ENCODE data around the gene SLC16A8.
A peak's percentile ranks its signal among the peaks of the same experiment; 100 is the strongest.

- TF ChIP-seq FLYWCH1 (CRISPR knock-in tag; IDR thresholded peaks at IDR 0.05) (no peak), ZBTB1 (CRISPR knock-in tag; IDR thresholded peaks at IDR 0.05; ENCODE audit: borderline replicate concordance) (no peak), PREB (CRISPR knock-in tag; IDR thresholded peaks at IDR 0.05) (no peak), MBNL3 (CRISPR knock-in tag; conservative IDR thresholded peaks at IDR 0.05) (no peak), MXI1 (IDR thresholded peaks at IDR 0.05; ENCODE audit: borderline replicate concordance, low read depth, low read length) (peak; percentile 72; the same call in 1 of the 3 replicates), ZKSCAN1 (IDR thresholded peaks at IDR 0.05; ENCODE audit: low read length) (no peak), ZNF569 (CRISPR knock-in tag; IDR thresholded peaks at IDR 0.05; ENCODE audit: borderline replicate concordance) (no peak), PRDM15 (CRISPR knock-in tag; IDR thresholded peaks at IDR 0.05) (no peak), ZNF549 (CRISPR knock-in tag; IDR thresholded peaks at IDR 0.05) (no peak), BRF2 (CRISPR knock-in tag; IDR thresholded peaks at IDR 0.05) (no peak), ZKSCAN8 (CRISPR knock-in tag; IDR thresholded peaks at IDR 0.05; ENCODE audit: borderline replicate concordance) (0 out of 2 replicates have a peak, but pooled peaks have one; percentile 41), GATAD2A (CRISPR knock-in tag; IDR thresholded peaks at IDR 0.05) (peak; percentile 79), SUZ12 (IDR thresholded peaks at IDR 0.05; ENCODE audit: low read depth, low read length) (no peak), ZNF24 (IDR thresholded peaks at IDR 0.05) (no peak)
Measured at GRCh38 chr22:38051900-38052862, 31.8 kb downstream of the SLC16A8 start.
